WTC11 (cell line): Measurements from ENCODE around the gene MTF1. TPM values are rescaled to one million over a fixed set of nuclear protein-coding genes. Genes with fewer than 3 reads are reported as not detected.

Experiments used
- ATAC-seq: fragments of 200-7000 bp; cut with Tn5 transposase; 2 replicates; pipeline ENCODE4 v1.10.0; 2021; ENCODE audit warnings: mild to moderate bottlenecking, moderate library complexity
- CTCF ChIA-PET: fragments of 300-600 bp; sonication (Branson Sonifier 250); formaldehyde crosslinking; loops from one replicate; lab custom pipeline; 2021; ENCODE audit warnings: antibody characterized with exemption; lab: Charles Lee
- POLR2A ChIA-PET: fragments of 350-600 bp; sonication (Branson Sonifier 250); formaldehyde crosslinking; loops from one replicate; lab custom pipeline; 2021; ENCODE audit warnings: antibody characterized with exemption; lab: Charles Lee
- DNase-seq: peaks from one replicate; pipeline ENCODE4 v3.0.0; 2021; ENCODE audit warnings: low spot score
- H3K27ac Mint-ChIP-seq: 2 replicates; pipeline ENCODE4 v1.8.0; 2021; ENCODE audit warnings: mixed read lengths
- H3K27me3 Mint-ChIP-seq: 2 replicates; pipeline ENCODE4 v1.8.0; 2021; ENCODE audit warnings: low read depth, mild to moderate bottlenecking, moderate library complexity, mixed read lengths
- H3K36me3 Mint-ChIP-seq: 2 replicates; pipeline ENCODE4 v1.8.0; 2021; ENCODE audit warnings: mixed read lengths
- H3K4me1 Mint-ChIP-seq: 2 replicates; pipeline ENCODE4 v1.8.0; 2022; ENCODE audit warnings: mixed read lengths
- H3K4me3 Mint-ChIP-seq: 2 replicates; pipeline ENCODE4 v1.8.0; 2021; ENCODE audit warnings: mild to moderate bottlenecking, moderate library complexity, mixed read lengths
- H3K9me3 Mint-ChIP-seq: 2 replicates; pipeline ENCODE4 v1.8.0; 2021; ENCODE audit warnings: mixed read lengths
- E2F4 ChIP-seq: sonication (generic); formaldehyde crosslinking; IDR thresholded peaks from 2 replicates; pipeline ENCODE4 v1.8.1; 2022; ENCODE audit warnings: low read depth, mild to moderate bottlenecking, moderate library complexity, missing genetic modification reagents, borderline replicate concordance
- GTF2I ChIP-seq: fragments of 250-450 bp; sonication (Bioruptor Pico); conservative IDR thresholded peaks from 2 replicates; pipeline ENCODE4 v1.4.0; 2021; ENCODE audit warnings: mild to moderate bottlenecking
- IRF2 ChIP-seq: sonication (generic); formaldehyde crosslinking; IDR thresholded peaks from 2 replicates; pipeline ENCODE4 v1.8.0; 2022; ENCODE audit warnings: low read depth, missing genetic modification reagents, borderline replicate concordance
- JAZF1 ChIP-seq: fragments of 250-450 bp; sonication (Bioruptor Pico); IDR thresholded peaks from 2 replicates; pipeline ENCODE4 v1.9.0; 2021; ENCODE audit warnings: moderate library complexity, mild to moderate bottlenecking, inconsistent platforms
- MAX ChIP-seq: sonication (generic); formaldehyde crosslinking; IDR thresholded peaks from 2 replicates; pipeline ENCODE4 v1.8.0; 2022; ENCODE audit warnings: mild to moderate bottlenecking, missing genetic modification reagents
- MXD4 ChIP-seq: fragments of 250-450 bp; sonication (Bioruptor Pico); IDR thresholded peaks from 2 replicates; pipeline ENCODE4 v1.8.0; 2021; ENCODE audit warnings: mild to moderate bottlenecking, moderate library complexity, borderline replicate concordance
- NFATC4 ChIP-seq: fragments of 250-450 bp; sonication (Bioruptor Pico); IDR thresholded peaks from 2 replicates; pipeline ENCODE4 v1.9.0; 2021; ENCODE audit warnings: mild to moderate bottlenecking
- NFE2L1 ChIP-seq: sonication (generic); formaldehyde crosslinking; IDR thresholded peaks from 2 replicates; pipeline ENCODE4 v1.8.1; 2023; ENCODE audit warnings: missing genetic modification reagents
- NFYB ChIP-seq: sonication (generic); formaldehyde crosslinking; conservative IDR thresholded peaks from 2 replicates; pipeline ENCODE4 v1.8.0; 2022; ENCODE audit warnings: low read depth, missing genetic modification reagents
- RELA ChIP-seq: sonication (generic); formaldehyde crosslinking; IDR thresholded peaks from 2 replicates; pipeline ENCODE4 v1.8.1; 2022; ENCODE audit warnings: missing genetic modification reagents, mild to moderate bottlenecking, borderline replicate concordance
- RORB ChIP-seq: fragments of 250-450 bp; sonication (Bioruptor Pico); IDR thresholded peaks from 2 replicates; pipeline ENCODE4 v1.9.0; 2021; ENCODE audit warnings: mild to moderate bottlenecking
- SP1 ChIP-seq: sonication (generic); formaldehyde crosslinking; conservative IDR thresholded peaks from 2 replicates; pipeline ENCODE4 v1.8.1; 2022; ENCODE audit warnings: missing genetic modification reagents
- USF1 ChIP-seq: sonication (generic); formaldehyde crosslinking; IDR thresholded peaks from 2 replicates; pipeline ENCODE4 v1.8.0; 2022; ENCODE audit warnings: mild to moderate bottlenecking, missing genetic modification reagents
- ZNF219 ChIP-seq: sonication (generic); formaldehyde crosslinking; IDR thresholded peaks from 2 replicates; pipeline ENCODE4 v1.8.0; 2023; ENCODE audit warnings: missing genetic modification reagents, mild to moderate bottlenecking, borderline replicate concordance
- ZNF263 ChIP-seq: sonication (generic); formaldehyde crosslinking; IDR thresholded peaks from 2 replicates; pipeline ENCODE4 v1.8.1; 2022; ENCODE audit warnings: low read depth, mild to moderate bottlenecking, moderate library complexity, missing genetic modification reagents
- ZSCAN18 ChIP-seq: fragments of 250-450 bp; sonication (Bioruptor Pico); IDR thresholded peaks from 2 replicates; pipeline ENCODE4 v2.1.2; 2022; ENCODE audit warnings: mild to moderate bottlenecking, moderate library complexity
- total RNA-seq: library from RNA; stranded (reverse); gene quantifications from 3 replicates; pipeline ENCODE4 v1.2.3, GENCODE V29; 2021
- TF ChIP-seq, protein P1 (sequence below): sonication (generic); formaldehyde crosslinking; IDR thresholded peaks from 2 replicates; pipeline ENCODE4 v1.8.1; 2022; ENCODE audit warnings: missing genetic modification reagents, borderline replicate concordance
- TF ChIP-seq, protein P2 (sequence below): fragments of 250-450 bp; sonication (Bioruptor Pico); IDR thresholded peaks from 2 replicates; pipeline ENCODE4 v1.9.0; 2021; ENCODE audit warnings: mild to moderate bottlenecking, borderline replicate concordance

Gene MTF1
- total RNA-seq, 1 experiment from 2014 or later: 12.2 TPM

GRCh38 chr1:37765916-37766664 lies 93.3 kb downstream of the MTF1 start:
- Mint-ChIP-seq H3K9me3 (no peaks in the 10 kb centered on the region), H3K4me3 (peak overlapping the region; percentile 78), H3K27me3 (peaks cover 95% of the 10 kb centered on the region), H3K4me1 (peaks cover 26% of the 10 kb centered on the region), H3K36me3 (no peaks in the 10 kb centered on the region), H3K27ac (no peak overlapping the region)
- POLR2A ChIA-PET: interaction anchor here (0.7 to 1.3 kb wide), 2 partner anchors 28 to 45 kb away, joined by 3 read pairs; no protein-coding TSS in a partner anchor
- peak; percentile 57 for DNase-seq
- CTCF ChIA-PET: interaction anchor here (0.5 to 3.7 kb wide), 24 partner anchors 7 to 756 kb away, joined by 3 to 40 read pairs (median 4); partner anchors contain the start of genes C1orf122, CDCA8, MTF1 and SF3A3
- no peak for TF ChIP-seq RORB (CRISPR knock-in tag)
- TF ChIP-seq SP1 (CRISPR knock-in tag): peak; percentile 25; the same call in 1 of the 2 replicates
- peak; percentile 38 for ATAC-seq

GRCh38 chr1:37764888-37765441 lies 94.4 kb downstream of the MTF1 start, which contains the start of gene EPHA10:
EPHA10 (minus strand) TSS chr1:37765120; CDS start chr1:37765066, 54 bp downstream.
- Mint-ChIP-seq H3K9me3 (no peaks in the 10 kb centered on the region), H3K4me1 (peaks cover 26% of the 10 kb centered on the region), H3K27me3 (peaks cover 89% of the 10 kb centered on the region), H3K27ac (no peak within 1 kb of the TSS), H3K36me3 (no peaks in the 10 kb centered on the region), H3K4me3 (peak within 1 kb of the TSS; percentile 78)
- CTCF ChIA-PET: interaction anchor here (0.6 to 3.7 kb wide), 14 partner anchors 9 to 757 kb away, joined by 3 to 40 read pairs (median 6); partner anchors contain the start of genes C1orf122, CDCA8, MTF1 and YRDC
- POLR2A ChIA-PET: interaction anchor here (1.2 to 1.3 kb wide), 2 partner anchors 10 to 75 kb away, joined by 3 to 6 read pairs; a partner anchor contains a TSS
- peak; percentile 91 for DNase-seq
- peak; percentile 82 for ATAC-seq
- TF ChIP-seq GTF2I (CRISPR knock-in tag) (no peak), NFYB (CRISPR knock-in tag) (peak; percentile 82)

- H3K9me3 Mint-ChIP-seq: no peaks in the 10 kb centered on the region
- H3K4me3 Mint-ChIP-seq: peak overlapping the region; percentile 78
- ChIA-PET CTCF (interaction anchor here (1.0 to 3.7 kb wide), 7 partner anchors 9 to 277 kb away, joined by 4 to 40 read pairs (median 10); partner anchors contain the start of genes CDCA8 and MTF1), POLR2A (interaction anchor here (1.2 to 1.3 kb wide), 2 partner anchors 10 to 74 kb away, joined by 3 to 6 read pairs; a partner anchor contains a TSS)
- H3K27ac Mint-ChIP-seq: no peak overlapping the region
- ATAC-seq: peak; percentile 62
- peak; percentile 91 for DNase-seq
- H3K27me3 Mint-ChIP-seq: peaks cover 84% of the 10 kb centered on the region
- H3K36me3 Mint-ChIP-seq: no peaks in the 10 kb centered on the region
- peaks cover 26% of the 10 kb centered on the region for H3K4me1 Mint-ChIP-seq
- TF ChIP-seq ZNF219 (peak; percentile 99), NFE2L1 (peak; percentile 98), ZSCAN18 (CRISPR knock-in tag) (peak; percentile 85; the same call in 1 of the 2 replicates), USF1 (CRISPR knock-in tag) (peak; percentile 93), ZNF263 (peak; percentile 75; the same call in 1 of the 2 replicates), E2F4 (peak; percentile 98), JAZF1 (CRISPR knock-in tag) (no peak), MXD4 (CRISPR knock-in tag) (peak; percentile 87; the same call in 1 of the 2 replicates), RELA (peak; percentile 98), NFATC4 (CRISPR knock-in tag) (no peak), IRF2 (CRISPR knock-in tag) (peak; percentile 97), MAX (CRISPR knock-in tag) (peak; percentile 92)
- TF ChIP-seq, protein P1, sequence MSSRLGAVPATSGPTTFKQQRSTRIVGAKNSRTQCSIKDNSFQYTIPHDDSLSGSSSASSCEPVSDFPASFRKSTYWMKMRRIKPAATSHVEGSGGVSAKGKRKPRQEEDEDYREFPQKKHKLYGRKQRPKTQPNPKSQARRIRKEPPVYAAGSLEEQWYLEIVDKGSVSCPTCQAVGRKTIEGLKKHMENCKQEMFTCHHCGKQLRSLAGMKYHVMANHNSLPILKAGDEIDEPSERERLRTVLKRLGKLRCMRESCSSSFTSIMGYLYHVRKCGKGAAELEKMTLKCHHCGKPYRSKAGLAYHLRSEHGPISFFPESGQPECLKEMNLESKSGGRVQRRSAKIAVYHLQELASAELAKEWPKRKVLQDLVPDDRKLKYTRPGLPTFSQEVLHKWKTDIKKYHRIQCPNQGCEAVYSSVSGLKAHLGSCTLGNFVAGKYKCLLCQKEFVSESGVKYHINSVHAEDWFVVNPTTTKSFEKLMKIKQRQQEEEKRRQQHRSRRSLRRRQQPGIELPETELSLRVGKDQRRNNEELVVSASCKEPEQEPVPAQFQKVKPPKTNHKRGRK: peak; percentile 91; the same call in 1 of the 2 replicates
- TF ChIP-seq, protein P2, sequence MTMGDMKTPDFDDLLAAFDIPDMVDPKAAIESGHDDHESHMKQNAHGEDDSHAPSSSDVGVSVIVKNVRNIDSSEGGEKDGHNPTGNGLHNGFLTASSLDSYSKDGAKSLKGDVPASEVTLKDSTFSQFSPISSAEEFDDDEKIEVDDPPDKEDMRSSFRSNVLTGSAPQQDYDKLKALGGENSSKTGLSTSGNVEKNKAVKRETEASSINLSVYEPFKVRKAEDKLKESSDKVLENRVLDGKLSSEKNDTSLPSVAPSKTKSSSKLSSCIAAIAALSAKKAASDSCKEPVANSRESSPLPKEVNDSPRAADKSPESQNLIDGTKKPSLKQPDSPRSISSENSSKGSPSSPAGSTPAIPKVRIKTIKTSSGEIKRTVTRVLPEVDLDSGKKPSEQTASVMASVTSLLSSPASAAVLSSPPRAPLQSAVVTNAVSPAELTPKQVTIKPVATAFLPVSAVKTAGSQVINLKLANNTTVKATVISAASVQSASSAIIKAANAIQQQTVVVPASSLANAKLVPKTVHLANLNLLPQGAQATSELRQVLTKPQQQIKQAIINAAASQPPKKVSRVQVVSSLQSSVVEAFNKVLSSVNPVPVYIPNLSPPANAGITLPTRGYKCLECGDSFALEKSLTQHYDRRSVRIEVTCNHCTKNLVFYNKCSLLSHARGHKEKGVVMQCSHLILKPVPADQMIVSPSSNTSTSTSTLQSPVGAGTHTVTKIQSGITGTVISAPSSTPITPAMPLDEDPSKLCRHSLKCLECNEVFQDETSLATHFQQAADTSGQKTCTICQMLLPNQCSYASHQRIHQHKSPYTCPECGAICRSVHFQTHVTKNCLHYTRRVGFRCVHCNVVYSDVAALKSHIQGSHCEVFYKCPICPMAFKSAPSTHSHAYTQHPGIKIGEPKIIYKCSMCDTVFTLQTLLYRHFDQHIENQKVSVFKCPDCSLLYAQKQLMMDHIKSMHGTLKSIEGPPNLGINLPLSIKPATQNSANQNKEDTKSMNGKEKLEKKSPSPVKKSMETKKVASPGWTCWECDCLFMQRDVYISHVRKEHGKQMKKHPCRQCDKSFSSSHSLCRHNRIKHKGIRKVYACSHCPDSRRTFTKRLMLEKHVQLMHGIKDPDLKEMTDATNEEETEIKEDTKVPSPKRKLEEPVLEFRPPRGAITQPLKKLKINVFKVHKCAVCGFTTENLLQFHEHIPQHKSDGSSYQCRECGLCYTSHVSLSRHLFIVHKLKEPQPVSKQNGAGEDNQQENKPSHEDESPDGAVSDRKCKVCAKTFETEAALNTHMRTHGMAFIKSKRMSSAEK (CRISPR knock-in tag): peak; percentile 74; the same call in 1 of the 2 replicates
Observed at GRCh38 chr1:37764414-37764825, 95.0 kb downstream of the MTF1 start.
